C4-2B (cell line): ENCODE data around the gene RINL.
"Not testable (repeated sequence)": the region's sequence is repeated elsewhere in the genome, so short reads cannot be mapped to it uniquely, and the experiment has no call there.

ENCODE experiments used
- H3K27ac ChIP-seq: fragments of 450-650 bp; 2 replicates; pipeline ENCODE4 v1.5.1; 2017
- CTCF ChIP-seq: fragments of 450-650 bp; conservative IDR thresholded peaks from 2 replicates; pipeline ENCODE4 v1.5.1; 2017; ENCODE audit warnings: mild to moderate bottlenecking
- ZFX ChIP-seq: fragments of 450-650 bp; IDR thresholded peaks from 2 replicates; pipeline ENCODE4 v1.6.1; 2017

Gene RINL

GRCh38 chr19:38834104-38834490, 44.0 kb downstream of the RINL start:
- H3K27ac ChIP-seq = peak overlapping the region; percentile 98

GRCh38 chr19:38833092-38833425, 45.0 kb downstream of the RINL start:
- H3K27ac ChIP-seq = peak overlapping the region; percentile 98
- TF ChIP-seq ZFX = no peak
- no peak for TF ChIP-seq CTCF

More at GRCh38 chr19:38834104-38834490, 44.0 kb downstream of the RINL start:
- TF ChIP-seq ZFX (no peak), CTCF (no peak)

GRCh38 chr19:38831142-38831605, 46.9 kb downstream of the RINL start:
- H3K27ac ChIP-seq = peak overlapping the region; percentile 98
- TF ChIP-seq CTCF = no peak
- TF ChIP-seq ZFX = no peak

- peak overlapping the region; percentile 98 for H3K27ac ChIP-seq
- TF ChIP-seq ZFX (no peak), CTCF (no peak)
These were observed 47.9 kb downstream of the RINL start for GRCh38 chr19:38830039-38830733.

- not testable (repeated sequence) for H3K27ac ChIP-seq
These were observed 48.9 kb downstream of the RINL start for GRCh38 chr19:38829203-38829602.

GRCh38 chr19:38826856-38827551, 51.1 kb downstream of the RINL start:
- TF ChIP-seq ZFX = no peak
- no peak for TF ChIP-seq CTCF
- no peak overlapping the region for H3K27ac ChIP-seq

GRCh38 chr19:38825936-38826335, 52.1 kb downstream of the RINL start:
- H3K27ac ChIP-seq = not testable (repeated sequence)

GRCh38 chr19:38821230-38821825, 56.7 kb downstream of the RINL start:
- not testable (repeated sequence) for H3K27ac ChIP-seq
